H9 (cell line): ENCODE measurements around the gene CENPB. TPM values are rescaled to one million over a fixed set of nuclear protein-coding genes. Genes with fewer than 3 reads are reported as not detected.

Experiments
- DNase-seq: peaks from one replicate; pipeline ENCODE4 v3.0.0-alpha.2; 2017
- H2AFZ ChIP-seq: one replicate; pipeline ENCODE4 v1.6.1; 2013; ENCODE audit warnings: mild to moderate bottlenecking, low read length, control low read depth, moderate library complexity
- H2AK5ac ChIP-seq: 2 replicates; pipeline ENCODE4 v1.6.1; 2013; ENCODE audit warnings: low read length, control low read depth, mixed read lengths; ENCODE audit not compliant: insufficient read length
- H2BK120ac ChIP-seq: one replicate; pipeline ENCODE4 v1.6.1; 2013; ENCODE audit warnings: low read depth, mild to moderate bottlenecking, low read length, control low read depth, inconsistent platforms; ENCODE audit not compliant: poor library complexity, severe bottlenecking
- H2BK12ac ChIP-seq: 2 replicates; pipeline ENCODE4 v1.6.1; 2013; ENCODE audit warnings: low read length, control low read depth, mixed read lengths, low read depth; ENCODE audit not compliant: insufficient read length
- H2BK15ac ChIP-seq: 2 replicates; pipeline ENCODE4 v1.6.1; 2013; ENCODE audit warnings: low read depth, low read length, control low read depth
- H2BK20ac ChIP-seq: one replicate; pipeline ENCODE4 v1.6.1; 2013; ENCODE audit warnings: low read depth, mild to moderate bottlenecking, low read length, control low read depth, inconsistent platforms; ENCODE audit not compliant: poor library complexity, severe bottlenecking
- H2BK5ac ChIP-seq: 2 replicates; pipeline ENCODE4 v1.6.1; 2013; ENCODE audit warnings: low read length, control low read depth, mixed read lengths; ENCODE audit not compliant: insufficient read length
- H3K14ac ChIP-seq: 2 replicates; pipeline ENCODE4 v1.6.1; 2013; ENCODE audit warnings: low read length, control low read depth; ENCODE audit not compliant: insufficient read depth
- H3K18ac ChIP-seq: 2 replicates; pipeline ENCODE4 v1.6.1; 2013; ENCODE audit warnings: low read depth, mild to moderate bottlenecking, mixed read lengths, low read length, control low read depth; ENCODE audit not compliant: insufficient read length
- H3K23ac ChIP-seq: 2 replicates; pipeline ENCODE4 v1.6.1; 2013; ENCODE audit warnings: low read length, control low read depth, mixed read lengths, low read depth; ENCODE audit not compliant: insufficient read length
- H3K23me2 ChIP-seq: 2 replicates; pipeline ENCODE4 v1.6.1; 2013; ENCODE audit warnings: low read depth, mild to moderate bottlenecking, mixed read lengths, low read length, control low read depth; ENCODE audit not compliant: insufficient read length, poor library complexity, severe bottlenecking
- H3K27ac ChIP-seq: 2 replicates; pipeline ENCODE4 v1.5.1; 2013; ENCODE audit warnings: low read length, control low read depth, mixed read lengths, low read depth; ENCODE audit not compliant: insufficient read length
- H3K27me3 ChIP-seq: 2 replicates; pipeline ENCODE4 v1.6.1; 2013; ENCODE audit warnings: low read length, control low read depth, inconsistent platforms; ENCODE audit not compliant: insufficient read depth
- H3K4ac ChIP-seq: 2 replicates; pipeline ENCODE4 v1.6.1; 2013; ENCODE audit warnings: low read depth, mild to moderate bottlenecking, control low read depth, inconsistent platforms, low read length, moderate library complexity
- H3K4me1 ChIP-seq: 2 replicates; pipeline ENCODE4 v1.6.1; 2013; ENCODE audit warnings: low read length, control low read depth, inconsistent platforms; ENCODE audit not compliant: insufficient read depth
- H3K4me2 ChIP-seq: 2 replicates; pipeline ENCODE4 v1.6.1; 2013; ENCODE audit warnings: low read length, control low read depth, mixed read lengths; ENCODE audit not compliant: insufficient read length, insufficient read depth
- H3K56ac ChIP-seq: 2 replicates; pipeline ENCODE4 v1.6.1; 2013; ENCODE audit warnings: low read depth, mild to moderate bottlenecking, mixed read lengths, low read length, control low read depth; ENCODE audit not compliant: insufficient read length
- H3K79me1 ChIP-seq: 2 replicates; pipeline ENCODE4 v1.6.1; 2013; ENCODE audit warnings: low read depth, mild to moderate bottlenecking, moderate library complexity, low read length, control low read depth, inconsistent platforms; ENCODE audit not compliant: insufficient read depth, poor library complexity, severe bottlenecking
- H3K79me2 ChIP-seq: 2 replicates; pipeline ENCODE4 v1.6.1; 2013; ENCODE audit warnings: low read length, control low read depth, inconsistent platforms; ENCODE audit not compliant: insufficient read depth
- H3K9ac ChIP-seq: 2 replicates; pipeline ENCODE4 v1.6.1; 2013; ENCODE audit warnings: low read length, control low read depth, mixed read lengths; ENCODE audit not compliant: insufficient read length; ENCODE audit errors: extremely low read depth
- H3K9me3 ChIP-seq: one replicate; pipeline ENCODE4 v1.6.1; 2013; ENCODE audit warnings: low read depth, low read length, inconsistent platforms; ENCODE audit not compliant: control insufficient read depth
- H3T11ph ChIP-seq: one replicate; pipeline ENCODE4 v1.6.1; 2013; ENCODE audit warnings: mild to moderate bottlenecking, low read length, control low read depth, inconsistent platforms
- H4K20me1 ChIP-seq: one replicate; pipeline ENCODE4 v1.6.1; 2013; ENCODE audit not compliant: control insufficient read depth, insufficient read length, insufficient read depth
- H4K5ac ChIP-seq: 2 replicates; pipeline ENCODE4 v1.6.1; 2013; ENCODE audit warnings: low read depth, mild to moderate bottlenecking, mixed read lengths, low read length, control low read depth; ENCODE audit not compliant: insufficient read length
- H4K8ac ChIP-seq: replicated peaks from 2 replicates; pipeline ENCODE4 v1.6.1; 2013; ENCODE audit warnings: low read length, control low read depth, mixed read lengths, low read depth; ENCODE audit not compliant: insufficient read length
- H4K91ac ChIP-seq: 2 replicates; pipeline ENCODE4 v1.6.1; 2013; ENCODE audit warnings: low read depth, mild to moderate bottlenecking, moderate library complexity, mixed read lengths, low read length, control low read depth; ENCODE audit not compliant: insufficient read length
- H3K27ac Mint-ChIP-seq, 3 experiments: 2 replicates in 2 of 3; 3 replicates in 1 of 3; pipeline ENCODE4 v1.8.0; 2020 to 2021; ENCODE audit warnings: mixed read lengths in 3 of 3, mild to moderate bottlenecking in 1 of 3, moderate library complexity in 1 of 3
- H3K27me3 Mint-ChIP-seq: 2 replicates; pipeline ENCODE4 v1.8.0; 2021; ENCODE audit warnings: low read depth, mild to moderate bottlenecking, moderate library complexity, mixed read lengths
- H3K36me3 Mint-ChIP-seq, 3 experiments: 2 replicates in 2 of 3; 3 replicates in 1 of 3; pipeline ENCODE4 v1.8.0; 2020 to 2021; ENCODE audit warnings: low read depth in 3 of 3, mixed read lengths in 3 of 3; ENCODE audit not compliant: insufficient read depth in 1 of 3
- H3K4me1 Mint-ChIP-seq, 2 experiments: 2 replicates each; pipeline ENCODE4 v1.8.0; 2020; ENCODE audit warnings: mixed read lengths in 2 of 2
- H3K4me3 Mint-ChIP-seq, 2 experiments: 2 replicates in 1 of 2; 3 replicates in 1 of 2; pipeline ENCODE4 v1.8.0; 2020 to 2021; ENCODE audit warnings: mild to moderate bottlenecking in 2 of 2, mixed read lengths in 2 of 2, moderate library complexity in 1 of 2
- H3K9me3 Mint-ChIP-seq, 2 experiments: 2 replicates in 1 of 2; 3 replicates in 1 of 2; pipeline ENCODE4 v1.8.0; 2020; ENCODE audit warnings: mild to moderate bottlenecking in 2 of 2, mixed read lengths in 2 of 2, moderate library complexity in 1 of 2
- WGBS: extraction: QIAGEN DNeasy Blood & Tissue Kit; methylation state at CpG from one replicate; pipeline ENCODE4 v1.1.7; 2013; ENCODE audit warnings: missing lambda C conversion rate, low lambda C conversion rate, mixed read lengths; ENCODE audit not compliant: insufficient read length; ENCODE audit errors: extremely low coverage; 5-methylcytosine and 5-hydroxymethylcytosine counted together
- total RNA-seq: library from RNA; stranded (reverse); gene quantifications from 2 replicates; pipeline ENCODE4 v1.2.1, GENCODE V29; 2021
- TF ChIP-seq, protein P1 (sequence below): fragments of 200-600 bp; sonication (generic); conservative IDR thresholded peaks from 3 replicates; pipeline ENCODE4 v1.8.0; 2021; ENCODE audit warnings: antibody characterized with exemption, mild to moderate bottlenecking

CENPB gene
- total RNA-seq, 1 experiment from 2014 or later: 63.1 TPM

DNA sequence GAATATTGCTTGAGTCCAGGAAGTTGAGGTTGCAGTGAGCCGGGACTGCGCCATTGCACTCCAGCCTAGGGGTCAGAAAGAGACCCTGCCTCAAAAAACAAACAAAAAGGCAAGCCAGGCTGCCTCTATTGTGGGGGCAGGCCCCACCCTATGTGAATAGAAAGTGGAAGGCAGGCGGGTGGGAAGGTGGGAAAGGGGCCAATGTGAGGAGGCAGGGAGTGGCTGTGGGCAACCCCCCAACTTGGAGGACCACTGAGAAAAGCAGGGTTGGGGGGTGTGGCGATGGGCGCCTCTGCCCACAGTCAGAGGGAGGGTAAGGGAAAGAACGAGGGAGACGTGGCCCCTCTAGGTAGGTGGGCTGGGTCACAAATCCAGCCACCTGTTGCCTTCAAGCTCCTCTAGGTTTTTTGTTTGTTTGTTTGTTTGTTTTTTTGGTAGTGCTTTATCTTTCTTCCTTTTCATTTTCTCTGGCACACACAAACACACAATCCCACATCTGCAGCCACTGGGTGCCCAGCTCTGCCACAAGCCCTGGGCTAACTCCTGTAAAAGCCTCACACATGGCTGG lies 28.5 kb upstream of the CENPB start:
- H2AK5ac ChIP-seq: no peak overlapping the region
- no peaks in the 10 kb centered on the region; a peak in 1 of 7 replicates for H3K36me3 Mint-ChIP-seq
- H3K4me1 Mint-ChIP-seq: peaks cover 19 to 29% of the 10 kb centered on the region in 2 experiments
- H3K4me2 ChIP-seq: no peak overlapping the region
- no peaks in the 10 kb centered on the region; the same call in 1 of the 2 replicates for H3K4me1 ChIP-seq
- H3K14ac ChIP-seq: no peak overlapping the region; the same call in 1 of the 2 replicates
- no peaks in the 10 kb centered on the region for H4K20me1 ChIP-seq
- H4K91ac ChIP-seq: no peak overlapping the region
- H2BK20ac ChIP-seq: no peak overlapping the region
- no peaks in the 10 kb centered on the region for H3K23me2 ChIP-seq
- H3T11ph ChIP-seq: no peak overlapping the region
- H3K27me3 ChIP-seq: no peaks in the 10 kb centered on the region
- H3K27me3 Mint-ChIP-seq: peaks cover 4% of the 10 kb centered on the region
- no peak overlapping the region for H3K18ac ChIP-seq
- no peaks in the 10 kb centered on the region for H3K79me2 ChIP-seq
- H2BK120ac ChIP-seq: no peak overlapping the region
- no peaks in the 10 kb centered on the region for H3K9me3 Mint-ChIP-seq
- H4K8ac ChIP-seq: no peak overlapping the region
- no peak overlapping the region for H3K56ac ChIP-seq
- H3K79me1 ChIP-seq: no peaks in the 10 kb centered on the region
- H2AFZ ChIP-seq: no peak overlapping the region
- no peak overlapping the region for H3K27ac Mint-ChIP-seq
- no peak overlapping the region for H3K9ac ChIP-seq
- H2BK15ac ChIP-seq: no peak overlapping the region
- DNase-seq: no peak
- no peaks in the 10 kb centered on the region for H3K9me3 ChIP-seq
- no peak overlapping the region for H3K4me3 Mint-ChIP-seq
- WGBS: no CpG with 5 or more reads among the region's 7 CpGs
- no peak overlapping the region for H3K23ac ChIP-seq
- H4K5ac ChIP-seq: no peak overlapping the region
- H3K4ac ChIP-seq: no peak overlapping the region
- H2BK12ac ChIP-seq: no peak overlapping the region
- no peak overlapping the region for H3K27ac ChIP-seq
- no peak overlapping the region for H2BK5ac ChIP-seq
- TF ChIP-seq, protein P1, sequence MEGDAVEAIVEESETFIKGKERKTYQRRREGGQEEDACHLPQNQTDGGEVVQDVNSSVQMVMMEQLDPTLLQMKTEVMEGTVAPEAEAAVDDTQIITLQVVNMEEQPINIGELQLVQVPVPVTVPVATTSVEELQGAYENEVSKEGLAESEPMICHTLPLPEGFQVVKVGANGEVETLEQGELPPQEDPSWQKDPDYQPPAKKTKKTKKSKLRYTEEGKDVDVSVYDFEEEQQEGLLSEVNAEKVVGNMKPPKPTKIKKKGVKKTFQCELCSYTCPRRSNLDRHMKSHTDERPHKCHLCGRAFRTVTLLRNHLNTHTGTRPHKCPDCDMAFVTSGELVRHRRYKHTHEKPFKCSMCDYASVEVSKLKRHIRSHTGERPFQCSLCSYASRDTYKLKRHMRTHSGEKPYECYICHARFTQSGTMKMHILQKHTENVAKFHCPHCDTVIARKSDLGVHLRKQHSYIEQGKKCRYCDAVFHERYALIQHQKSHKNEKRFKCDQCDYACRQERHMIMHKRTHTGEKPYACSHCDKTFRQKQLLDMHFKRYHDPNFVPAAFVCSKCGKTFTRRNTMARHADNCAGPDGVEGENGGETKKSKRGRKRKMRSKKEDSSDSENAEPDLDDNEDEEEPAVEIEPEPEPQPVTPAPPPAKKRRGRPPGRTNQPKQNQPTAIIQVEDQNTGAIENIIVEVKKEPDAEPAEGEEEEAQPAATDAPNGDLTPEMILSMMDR: no peak
